ENCODE data around the gene BBS2. TPM values are rescaled to one million over a fixed set of nuclear protein-coding genes. Genes with fewer than 3 reads are reported as not detected.
A peak's percentile ranks its signal among the peaks of the same experiment; 100 is the strongest.

The BBS2 gene
- 18.2 TPM for polyA plus RNA-seq

DNA sequence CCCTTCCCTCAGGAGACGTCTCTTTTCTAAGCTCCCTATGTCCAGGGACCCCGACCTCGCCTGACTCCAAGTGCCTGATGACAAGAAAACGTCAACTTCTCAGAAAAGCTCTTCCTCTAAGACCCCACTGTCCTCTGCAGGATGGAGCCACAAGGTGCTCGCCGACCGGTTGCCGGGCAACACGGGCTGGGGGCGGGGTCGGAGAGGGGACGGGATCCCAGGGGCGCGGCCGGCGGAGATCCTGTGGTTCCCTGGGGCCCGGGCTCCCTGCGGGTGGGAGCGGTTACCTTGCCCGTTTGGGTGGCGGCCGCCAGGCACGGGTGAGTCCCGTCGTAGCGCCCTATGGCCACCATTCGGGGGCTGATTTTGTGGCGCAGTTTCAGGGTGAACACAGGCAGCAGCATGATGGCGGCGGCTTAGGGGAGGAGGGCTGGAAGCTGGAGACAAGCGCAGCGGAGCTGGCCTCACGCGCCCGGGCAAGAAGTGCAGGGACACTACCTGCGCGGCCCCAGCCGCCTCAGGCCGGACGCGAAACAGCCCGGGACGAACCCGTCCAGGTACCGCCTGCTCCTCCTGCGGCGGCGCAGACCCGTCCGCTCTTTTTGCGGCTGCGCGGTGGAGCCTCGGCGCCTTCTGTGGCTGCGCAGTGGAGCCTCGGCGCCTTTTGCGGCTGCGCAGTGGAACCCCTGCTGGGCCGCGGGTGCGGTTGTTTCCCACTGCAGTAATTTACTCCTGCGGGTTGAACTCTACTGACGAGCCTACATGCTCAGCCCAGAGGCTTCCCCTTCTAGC lies at the start of gene BBS2:
Gene BBS2 (minus strand): TSS at position 566 of the 792 bp plus-strand sequence. CDS start 162 bp downstream, at position 404.
- peaks cover 12 to 33% (median 24%) of the 10 kb centered on the region in 3 donors for H3K4me1 Mint-ChIP-seq
- H3K9me3 Mint-ChIP-seq: no peaks in the 10 kb centered on the region
- peak within 1 kb of the TSS; percentile 37 to 92 (median 86) for H3K27ac Mint-ChIP-seq
- no peaks in the 10 kb centered on the region for H3K36me3 Mint-ChIP-seq
- no peaks in the 10 kb centered on the region for H3K27me3 Mint-ChIP-seq
- peak within 1 kb of the TSS; percentile 83 to 95 (median 90) for H3K4me3 Mint-ChIP-seq

- Mint-ChIP-seq H3K27ac (no peak within 1 kb of the TSS), H3K9me3 (no peaks in the 10 kb centered on the region), H3K4me1 (peaks cover 0 to 3% (median 0%) of the 10 kb centered on the region in 3 donors), H3K27me3 (peaks cover 9% of the 10 kb centered on the region), H3K4me3 (no peak within 1 kb of the TSS), H3K36me3 (peaks cover 1% of the 10 kb centered on the region)
Measured at GRCh38 chr16:56564793-56565477, 45.1 kb upstream of the BBS2 start, which contains the start of gene MT4. Gene MT4 (plus strand): TSS chr16:56565073. CDS start chr16:56565129, 56 bp downstream.

DNA sequence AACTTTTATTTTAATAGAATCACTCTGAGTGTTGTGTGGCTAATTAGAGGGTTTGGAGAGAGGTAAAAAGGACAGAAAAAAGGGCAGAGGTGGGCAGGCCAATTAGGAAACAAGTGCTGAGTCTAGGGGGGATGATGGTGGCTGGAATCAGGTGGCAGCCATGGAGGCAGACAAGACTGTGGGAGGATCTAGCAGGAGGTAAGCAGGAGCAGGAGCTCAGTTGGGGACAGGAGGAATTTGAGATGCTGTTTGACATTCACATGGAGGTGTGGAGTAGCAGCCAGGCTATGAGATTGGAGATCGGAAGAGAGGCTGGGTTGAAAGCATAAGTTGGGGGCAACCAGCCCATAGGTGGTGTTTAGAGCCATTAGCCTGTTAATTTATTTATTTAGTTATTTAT lies 41.3 kb upstream of the BBS2 start:
- Mint-ChIP-seq H3K4me1 (peaks cover 0 to 3% (median 0%) of the 10 kb centered on the region in 3 donors), H3K9me3 (no peaks in the 10 kb centered on the region), H3K27me3 (peaks cover 18% of the 10 kb centered on the region), H3K27ac (no peak overlapping the region), H3K4me3 (no peak overlapping the region), H3K36me3 (peaks cover 1% of the 10 kb centered on the region)

DNA sequence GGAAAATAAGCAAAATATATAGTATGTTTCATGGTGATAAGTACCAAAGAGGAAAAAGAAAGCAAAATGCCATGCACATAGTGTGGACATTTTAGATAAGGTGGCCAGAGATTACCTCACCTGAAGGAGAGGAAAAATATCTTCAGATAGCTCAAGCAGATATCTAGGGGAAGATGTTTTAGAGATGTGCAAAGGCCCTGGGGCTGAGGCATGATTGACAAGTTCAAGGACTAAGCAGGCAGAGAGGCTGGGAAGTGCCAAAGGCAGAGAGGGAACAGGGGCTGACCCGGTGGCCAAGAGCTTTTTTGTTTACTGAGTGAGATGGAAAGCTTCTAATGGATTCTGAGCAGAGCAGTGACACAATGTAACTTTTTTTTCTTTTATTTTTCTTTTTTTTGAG lies 40.6 kb upstream of the BBS2 start:
- no peak overlapping the region for H3K27ac Mint-ChIP-seq
- no peak overlapping the region for H3K4me3 Mint-ChIP-seq
- H3K9me3 Mint-ChIP-seq: no peaks in the 10 kb centered on the region
- peaks cover 1% of the 10 kb centered on the region for H3K36me3 Mint-ChIP-seq
- peaks cover 0 to 3% (median 0%) of the 10 kb centered on the region in 3 donors for H3K4me1 Mint-ChIP-seq
- peaks cover 18% of the 10 kb centered on the region for H3K27me3 Mint-ChIP-seq

DNA sequence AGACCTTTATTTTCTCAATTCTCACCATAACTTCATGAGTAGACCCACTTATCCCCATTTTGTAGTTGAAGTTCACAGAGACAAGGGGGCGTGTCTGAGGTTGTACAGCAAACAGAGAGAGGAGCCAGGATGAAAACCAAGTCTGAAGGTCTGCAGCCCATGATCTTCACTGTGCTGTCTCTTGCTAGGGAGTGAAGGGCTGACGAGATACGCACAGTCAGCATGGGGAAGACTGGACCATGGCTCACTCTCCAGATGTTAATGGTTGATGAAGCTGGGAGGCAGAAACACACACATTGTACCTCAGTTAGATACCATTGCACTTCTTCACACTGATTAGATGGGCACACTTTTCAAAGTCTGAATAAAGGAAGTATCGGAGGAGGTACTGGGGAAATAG lies 39.3 kb upstream of the BBS2 start:
- Mint-ChIP-seq H3K4me3 (no peak overlapping the region), H3K27ac (no peak overlapping the region), H3K9me3 (no peaks in the 10 kb centered on the region), H3K36me3 (peaks cover 1% of the 10 kb centered on the region), H3K4me1 (peaks cover 0 to 3% (median 0%) of the 10 kb centered on the region in 3 donors), H3K27me3 (peaks cover 27% of the 10 kb centered on the region)

- peaks cover 27% of the 10 kb centered on the region for H3K27me3 Mint-ChIP-seq
- H3K4me3 Mint-ChIP-seq: no peak overlapping the region
Measured at GRCh38 chr16:56558024-56558747, 38.4 kb upstream of the BBS2 start.

GRCh38 chr16:56554441-56554840 lies 34.6 kb upstream of the BBS2 start:
- Mint-ChIP-seq H3K4me1 (peaks cover 0 to 5% (median 3%) of the 10 kb centered on the region in 3 donors), H3K9me3 (no peaks in the 10 kb centered on the region), H3K27me3 (peaks cover 19% of the 10 kb centered on the region)

More at GRCh38 chr16:56558024-56558747, 38.4 kb upstream of the BBS2 start:
- peaks cover 1% of the 10 kb centered on the region for H3K36me3 Mint-ChIP-seq
- no peaks in the 10 kb centered on the region for H3K9me3 Mint-ChIP-seq
- H3K4me1 Mint-ChIP-seq: peaks cover 0 to 4% (median 0%) of the 10 kb centered on the region in 3 donors
- H3K27ac Mint-ChIP-seq: no peak overlapping the region

DNA sequence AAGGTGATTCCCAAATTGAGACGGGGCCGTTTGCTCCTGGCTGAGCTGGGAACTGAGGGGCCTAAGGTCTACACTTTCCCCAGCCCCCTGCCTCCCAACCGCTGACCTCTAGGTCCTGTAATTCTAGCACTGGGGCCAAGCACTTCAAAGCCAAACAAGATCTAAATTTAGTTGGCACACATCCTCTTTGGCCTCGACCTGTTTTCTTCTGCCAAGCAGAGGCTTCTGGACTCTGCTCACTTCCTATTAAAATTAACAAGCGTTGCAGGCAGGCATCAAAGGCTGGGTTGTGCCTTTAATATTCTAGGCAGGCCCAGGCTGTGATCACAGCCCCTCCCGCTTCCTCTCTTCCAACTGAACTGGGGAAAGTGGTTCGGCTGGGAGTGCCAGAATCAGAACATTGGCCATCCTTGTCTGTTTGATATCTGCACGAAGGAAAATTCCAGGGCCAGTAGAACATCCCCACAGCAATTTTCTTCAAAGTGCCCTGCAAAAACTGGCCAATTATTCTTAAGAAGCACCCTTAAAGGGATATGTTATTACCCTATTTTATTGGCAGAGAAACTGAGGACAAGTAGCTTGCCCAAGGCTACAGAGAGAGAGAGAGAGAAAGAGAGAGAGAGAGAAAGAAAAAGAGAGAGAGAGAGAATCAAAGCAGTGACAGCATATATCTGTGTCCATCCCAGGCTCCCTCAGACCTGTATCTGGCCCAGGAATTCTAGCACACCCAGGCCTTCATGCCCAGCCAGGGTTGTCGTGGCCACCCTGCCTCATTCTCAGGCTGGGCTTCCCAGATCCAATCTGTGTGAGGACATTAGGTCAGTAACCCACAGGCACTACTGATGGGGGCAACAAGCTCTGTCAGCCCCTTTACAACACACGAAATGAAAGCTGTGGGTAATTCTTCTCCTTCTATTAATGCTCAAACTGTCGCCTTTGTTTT lies 32.2 kb upstream of the BBS2 start:
- Mint-ChIP-seq H3K4me1 (peaks cover 8 to 14% (median 9%) of the 10 kb centered on the region in 3 donors), H3K27me3 (peaks cover 14% of the 10 kb centered on the region), H3K9me3 (no peaks in the 10 kb centered on the region), H3K36me3 (no peaks in the 10 kb centered on the region), H3K4me3 (no peak overlapping the region), H3K27ac (no peak overlapping the region)

More at GRCh38 chr16:56554441-56554840, 34.6 kb upstream of the BBS2 start:
- Mint-ChIP-seq H3K36me3 (no peaks in the 10 kb centered on the region), H3K27ac (peak overlapping the region in 1 of 3 donors; percentile 57), H3K4me3 (no peak overlapping the region)

DNA sequence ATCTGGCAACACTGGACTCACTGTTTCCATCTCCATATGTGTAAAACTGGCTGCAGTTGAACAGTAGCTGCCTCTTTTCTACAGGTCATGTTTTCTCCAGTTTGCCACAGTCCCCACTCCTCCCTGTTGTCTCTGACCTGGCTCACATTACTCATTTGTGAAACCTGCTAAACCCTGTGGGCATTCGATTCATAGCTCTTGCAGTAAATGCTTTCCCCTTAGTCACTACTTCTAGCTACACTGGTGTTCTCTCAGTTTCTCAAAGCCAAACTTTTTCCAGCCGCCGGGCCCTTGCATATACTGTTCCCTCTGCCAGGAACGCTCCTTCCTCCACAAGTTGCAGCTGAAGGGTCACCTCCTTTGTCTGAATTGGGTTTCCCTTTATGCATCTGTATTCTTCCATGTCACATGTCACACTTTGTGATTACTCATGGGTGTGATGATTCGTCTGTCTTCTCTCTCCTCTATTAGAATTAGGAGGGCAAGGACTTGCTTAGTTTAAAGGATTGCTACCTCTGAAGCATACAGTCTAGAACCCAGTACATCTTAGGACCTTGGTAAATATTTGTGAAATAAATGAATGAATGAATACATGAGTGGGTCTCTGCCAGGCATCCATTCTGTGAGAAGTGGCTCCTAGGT lies 30.0 kb upstream of the BBS2 start:
- Mint-ChIP-seq H3K9me3 (no peaks in the 10 kb centered on the region), H3K4me3 (peak overlapping the region in 1 of 4 donors; percentile 42), H3K27me3 (peaks cover 9% of the 10 kb centered on the region), H3K36me3 (no peaks in the 10 kb centered on the region), H3K27ac (no peak overlapping the region), H3K4me1 (peaks cover 8 to 14% (median 9%) of the 10 kb centered on the region in 3 donors)

- Mint-ChIP-seq H3K4me3 (no peak overlapping the region), H3K4me1 (peaks cover 8 to 14% (median 9%) of the 10 kb centered on the region in 3 donors), H3K27me3 (peaks cover 5% of the 10 kb centered on the region), H3K27ac (no peak overlapping the region), H3K36me3 (no peaks in the 10 kb centered on the region), H3K9me3 (no peaks in the 10 kb centered on the region)
Measured at GRCh38 chr16:56549161-56549560, 29.3 kb upstream of the BBS2 start.

DNA sequence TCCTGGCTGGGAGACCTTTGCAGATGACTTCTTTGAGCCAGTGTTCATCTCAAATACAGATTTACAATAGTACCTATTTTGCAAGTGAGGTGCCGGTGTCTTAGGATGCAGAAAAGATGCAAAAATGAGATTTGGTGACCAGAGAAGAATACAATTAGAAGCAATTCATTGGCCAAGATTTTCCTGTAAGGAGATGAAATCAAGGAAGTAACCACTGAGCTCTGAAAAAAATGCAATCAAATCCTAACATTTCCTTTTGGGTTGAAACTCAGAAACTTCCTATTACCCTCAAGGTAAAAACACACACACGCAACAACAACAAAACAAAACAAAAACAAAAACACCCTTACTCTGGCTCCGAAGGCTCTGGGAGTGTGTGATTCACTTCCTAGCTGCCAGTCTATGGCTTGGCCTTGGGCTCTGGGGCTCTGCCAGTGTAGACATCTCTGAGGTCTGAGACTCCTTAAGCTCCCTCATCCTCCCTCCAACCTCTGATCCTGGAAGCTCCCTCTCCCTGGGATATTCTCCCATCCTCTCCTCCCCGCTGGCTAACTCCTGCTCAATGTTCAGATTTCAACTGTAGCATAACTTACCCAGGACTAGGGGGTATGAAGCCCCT lies 28.2 kb upstream of the BBS2 start:
- H3K27me3 Mint-ChIP-seq: peaks cover 5% of the 10 kb centered on the region
- no peak overlapping the region for H3K27ac Mint-ChIP-seq
- H3K36me3 Mint-ChIP-seq: peaks cover 1% of the 10 kb centered on the region
- peaks cover 6 to 14% (median 8%) of the 10 kb centered on the region in 3 donors for H3K4me1 Mint-ChIP-seq
- no peak overlapping the region for H3K4me3 Mint-ChIP-seq
- no peaks in the 10 kb centered on the region for H3K9me3 Mint-ChIP-seq

DNA sequence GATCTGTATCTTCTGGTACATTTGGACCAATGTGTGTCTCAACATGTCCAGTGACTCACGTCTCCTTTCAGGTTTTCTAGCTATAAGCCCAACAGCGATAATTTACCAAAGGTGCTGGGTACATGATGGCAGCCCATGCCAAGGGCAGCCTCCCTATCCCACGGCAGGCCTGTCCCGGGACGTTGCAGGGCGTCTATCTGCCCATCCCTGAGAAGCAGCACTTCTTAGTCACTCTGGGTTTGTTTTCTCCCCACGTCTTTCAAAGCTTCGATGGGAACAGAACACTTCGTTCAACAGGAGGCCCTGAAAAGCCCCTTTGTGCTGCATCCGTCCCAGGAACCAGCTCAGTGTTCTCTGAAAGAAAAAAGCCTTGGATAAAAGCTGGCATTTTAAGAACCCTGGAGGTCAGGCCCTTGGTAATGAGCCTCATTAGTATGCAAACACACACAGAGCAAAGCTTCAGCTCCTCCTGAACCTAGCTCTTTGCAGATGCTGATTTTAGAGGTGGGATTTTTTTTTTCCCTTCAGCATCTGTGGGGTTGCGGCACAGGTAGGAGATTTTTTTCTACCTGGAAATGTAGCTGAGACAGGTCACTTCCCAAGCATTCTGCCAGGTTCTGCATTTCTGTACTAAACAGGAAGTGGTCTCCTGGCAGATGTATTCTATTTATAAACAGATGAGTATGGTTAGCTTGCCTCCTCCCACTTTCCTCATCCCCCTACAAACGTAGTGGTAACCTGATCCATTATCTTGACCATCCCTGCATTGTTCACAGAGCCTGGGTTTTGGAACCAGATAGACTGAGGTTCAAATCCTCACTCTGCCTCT lies 27.5 kb upstream of the BBS2 start:
- Mint-ChIP-seq H3K27ac (no peak overlapping the region), H3K36me3 (peaks cover 1% of the 10 kb centered on the region), H3K9me3 (no peaks in the 10 kb centered on the region), H3K4me3 (no peak overlapping the region), H3K4me1 (peaks cover 6 to 14% (median 8%) of the 10 kb centered on the region in 3 donors), H3K27me3 (peaks cover 4% of the 10 kb centered on the region)
